ENCODE measurements around the gene SLC6A3.
"Not testable (repeated sequence)": the region's sequence is repeated elsewhere in the genome, so short reads cannot be mapped to it uniquely, and the experiment has no call there.

The SLC6A3 gene

DNA sequence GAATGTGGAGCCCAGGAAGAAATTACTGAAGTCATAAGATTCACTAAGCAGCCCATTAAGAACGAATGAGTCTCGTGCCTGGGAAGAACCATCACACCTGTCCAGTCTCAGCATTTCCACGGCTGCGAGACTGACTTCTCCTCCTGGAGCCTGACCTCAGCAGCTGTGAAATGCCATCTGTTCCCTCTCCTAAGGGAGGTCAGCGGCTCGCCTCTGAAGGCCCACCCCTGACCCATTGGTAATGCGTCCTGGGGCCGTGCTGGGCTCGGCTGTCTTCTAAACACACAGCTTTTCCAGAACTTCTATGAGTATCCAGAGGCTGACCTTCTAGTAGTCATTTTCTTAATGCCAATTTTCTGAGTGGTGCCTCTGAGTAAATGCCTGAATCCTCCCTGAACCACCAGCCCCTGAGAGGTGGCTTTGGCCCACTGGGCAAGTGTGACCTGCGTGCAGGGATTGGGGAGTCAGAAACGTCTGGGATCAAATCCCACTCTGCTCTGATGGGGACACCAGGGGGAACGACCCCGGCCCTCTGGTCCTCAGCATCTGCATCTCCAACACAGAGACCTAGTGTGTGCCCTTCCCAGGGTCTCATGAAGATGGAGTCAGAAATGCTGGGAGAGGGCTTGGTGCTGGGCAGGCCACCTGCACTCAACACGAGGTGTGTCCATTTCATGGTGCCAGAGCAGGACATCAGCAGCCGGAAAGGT is 5.7 kb downstream of the SLC6A3 start:
- no peak for DNase-seq

DNA sequence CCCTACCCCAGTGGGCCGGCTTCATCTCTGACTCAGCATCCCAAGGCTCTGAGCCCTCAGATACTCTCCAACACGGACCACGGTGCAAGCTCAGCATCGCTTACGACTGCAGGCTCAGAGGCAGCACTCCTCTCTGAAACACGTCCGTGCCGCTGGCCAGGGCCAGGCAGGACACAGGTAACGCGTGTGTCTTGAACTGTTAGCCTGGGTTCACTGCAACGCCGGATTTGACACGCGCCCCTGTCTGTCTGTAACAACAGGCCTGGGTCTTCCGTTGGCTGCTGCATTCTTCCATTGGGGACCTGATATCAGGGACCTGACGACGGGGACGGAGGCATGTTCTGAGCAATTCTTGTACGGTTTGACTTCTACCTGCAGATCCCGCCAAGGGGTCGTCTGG is 6.4 kb downstream of the SLC6A3 start:
- DNase-seq: no peak

DNA sequence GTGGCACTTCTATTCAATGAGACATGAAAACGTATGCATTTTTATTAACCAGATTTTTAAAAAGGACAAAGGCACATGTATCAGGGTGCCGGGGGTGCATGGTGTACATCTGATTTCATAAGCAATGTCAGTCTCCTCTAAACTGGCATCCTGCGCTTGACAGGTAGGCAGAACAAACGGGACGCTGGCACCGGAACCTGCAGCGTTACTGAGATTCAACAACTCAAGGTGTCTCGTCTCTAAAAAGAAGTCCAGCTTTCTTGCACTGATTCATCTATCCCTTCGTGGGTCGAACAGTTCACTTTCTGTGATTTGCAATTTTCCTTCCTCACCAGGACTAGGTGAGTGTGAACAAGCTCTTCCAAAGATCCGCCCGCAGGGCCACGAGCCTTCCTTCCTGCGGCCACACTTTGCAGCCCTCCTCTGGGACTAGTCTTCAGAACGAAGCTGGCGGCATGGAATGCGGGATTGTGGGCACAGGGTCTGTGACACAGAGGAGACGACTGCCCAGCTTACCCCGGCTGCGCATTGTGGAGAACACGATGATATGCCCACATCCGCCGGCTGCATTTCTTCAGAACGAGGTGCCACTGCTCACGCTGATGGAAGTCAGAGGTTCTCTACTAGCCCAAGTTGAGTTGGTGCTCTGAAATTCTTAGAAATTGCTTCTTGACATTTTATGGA is 7.2 kb downstream of the SLC6A3 start:
- DNase-seq: no peak

DNA sequence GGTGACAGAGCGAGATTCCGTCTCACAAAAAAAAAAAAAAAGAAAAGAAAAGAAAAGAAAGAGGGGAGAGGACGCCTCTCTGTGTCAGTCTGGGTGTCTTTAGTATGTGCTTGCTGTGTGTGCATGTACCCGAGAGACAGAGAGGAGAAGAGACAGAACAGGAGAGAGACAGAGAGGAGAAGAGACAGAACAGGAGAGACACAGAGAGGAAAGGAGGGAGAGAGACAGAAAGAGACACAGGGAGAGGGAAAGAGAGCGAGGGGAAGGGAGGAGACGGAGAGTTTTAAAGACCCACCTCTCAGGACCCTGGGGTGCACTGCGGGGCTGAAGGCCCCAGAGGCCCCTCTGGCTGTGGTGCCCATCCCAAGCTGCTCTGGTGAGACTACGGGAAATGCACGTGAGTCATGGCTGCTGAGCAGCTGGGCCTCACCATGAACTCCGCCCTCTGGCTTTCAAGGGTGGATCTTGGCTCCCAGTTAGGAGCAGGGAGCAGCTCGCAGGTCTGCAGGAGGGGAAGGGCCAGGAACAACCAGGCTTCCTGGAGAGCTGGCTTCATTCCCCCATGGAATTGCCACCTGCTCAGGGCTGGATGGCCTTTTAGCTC is 7.9 kb downstream of the SLC6A3 start:
- no peak for DNase-seq

DNA sequence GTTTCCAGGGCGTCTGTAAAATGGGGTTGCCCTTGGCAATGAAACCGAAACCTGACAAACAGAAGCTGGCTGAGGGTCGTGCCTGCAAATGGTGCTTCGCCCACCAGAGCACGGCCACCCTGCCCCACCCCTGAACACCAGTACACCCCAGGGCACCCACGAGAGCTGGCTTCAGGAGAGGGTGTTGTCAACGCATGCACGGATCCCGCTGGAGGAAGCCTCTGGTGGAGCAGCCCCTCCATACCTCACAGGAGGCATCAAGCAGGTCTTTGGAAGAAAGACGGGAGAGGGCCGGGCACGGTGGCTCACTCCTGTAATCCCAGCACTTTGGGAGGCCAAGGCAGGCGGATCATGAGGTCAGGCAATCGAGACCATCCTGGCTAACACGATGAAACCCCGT is 8.6 kb downstream of the SLC6A3 start:
- no peak for DNase-seq

DNA sequence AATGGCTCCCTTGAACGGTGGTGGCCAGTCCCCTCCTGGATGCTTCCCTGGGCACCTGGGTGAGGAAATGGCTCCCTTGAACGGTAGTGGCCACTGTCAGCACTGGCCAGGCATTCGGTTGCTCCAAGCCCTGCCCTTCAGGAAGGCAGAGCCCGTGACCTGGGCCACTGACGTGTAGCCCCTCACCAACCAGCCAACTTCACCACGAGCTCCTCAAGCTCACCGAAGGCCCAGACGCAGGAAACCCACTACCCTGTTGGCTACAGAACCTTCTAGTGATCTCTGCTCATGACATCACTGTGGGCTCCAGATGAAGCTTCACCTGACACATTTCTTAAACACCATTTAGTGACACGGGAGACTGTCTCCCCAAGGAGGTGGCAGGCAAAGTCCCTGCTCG is 9.2 kb downstream of the SLC6A3 start:
- DNase-seq: no peak

DNA sequence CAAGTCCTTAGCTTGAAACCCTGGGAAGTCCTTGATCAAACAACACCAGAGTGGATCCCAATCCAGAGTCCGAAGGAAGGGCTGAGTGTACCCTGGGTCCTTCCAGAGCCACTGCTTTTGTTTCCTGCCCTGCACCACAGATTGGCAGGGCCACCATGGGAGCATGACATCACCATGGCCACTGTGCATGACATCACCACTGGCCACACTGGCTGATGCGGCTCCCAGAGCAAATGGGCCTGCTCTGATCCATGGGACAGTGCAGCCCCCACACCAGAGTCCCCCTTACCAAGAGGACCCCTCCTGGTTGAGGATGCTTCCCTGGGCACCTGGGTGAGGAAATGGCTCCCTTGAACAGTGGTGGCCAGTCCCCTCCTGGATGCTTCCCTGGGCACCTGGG is 9.9 kb downstream of the SLC6A3 start:
- DNase-seq: no peak

DNA sequence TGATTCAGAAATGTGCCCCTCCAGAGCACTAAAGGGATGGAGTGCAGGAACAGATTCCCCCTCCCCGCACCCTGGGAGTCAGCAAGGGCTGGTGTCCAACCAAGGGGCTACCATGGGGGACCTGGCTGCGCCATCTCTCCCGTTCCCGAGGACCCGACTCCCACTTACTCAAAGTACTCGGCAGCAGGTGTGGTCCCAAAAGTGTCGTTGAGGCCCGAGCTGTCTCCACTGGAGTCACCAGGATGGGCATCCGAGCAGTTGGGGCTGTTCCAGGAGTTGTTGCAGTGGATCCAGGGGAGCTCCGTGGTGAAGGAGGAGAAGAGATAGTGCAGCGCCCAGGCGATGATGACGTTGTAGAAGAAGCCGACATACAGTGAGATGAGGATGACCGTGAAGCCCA is 12.9 kb downstream of the SLC6A3 start:
- no peak for DNase-seq

DNA sequence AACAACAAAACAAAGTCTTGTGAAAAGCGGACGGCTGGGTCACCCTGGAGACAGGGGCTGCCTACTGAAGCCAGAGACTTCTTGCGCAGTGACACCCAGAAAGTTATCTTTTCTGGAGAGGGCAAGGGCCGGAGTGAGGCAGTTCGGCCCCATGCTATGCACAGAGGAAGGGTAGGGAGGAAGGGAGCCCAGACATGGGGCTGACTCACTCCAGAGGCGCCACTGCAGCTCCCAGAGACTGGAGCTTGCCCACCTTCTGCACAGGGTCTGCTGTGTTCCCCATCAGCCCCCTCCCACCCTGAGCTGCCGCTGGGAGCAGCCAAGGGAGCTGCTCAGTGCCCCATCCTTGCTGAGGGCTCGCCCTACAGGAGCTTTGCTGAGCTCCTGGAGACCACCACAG is 13.3 kb downstream of the SLC6A3 start:
- DNase-seq: no peak

DNA sequence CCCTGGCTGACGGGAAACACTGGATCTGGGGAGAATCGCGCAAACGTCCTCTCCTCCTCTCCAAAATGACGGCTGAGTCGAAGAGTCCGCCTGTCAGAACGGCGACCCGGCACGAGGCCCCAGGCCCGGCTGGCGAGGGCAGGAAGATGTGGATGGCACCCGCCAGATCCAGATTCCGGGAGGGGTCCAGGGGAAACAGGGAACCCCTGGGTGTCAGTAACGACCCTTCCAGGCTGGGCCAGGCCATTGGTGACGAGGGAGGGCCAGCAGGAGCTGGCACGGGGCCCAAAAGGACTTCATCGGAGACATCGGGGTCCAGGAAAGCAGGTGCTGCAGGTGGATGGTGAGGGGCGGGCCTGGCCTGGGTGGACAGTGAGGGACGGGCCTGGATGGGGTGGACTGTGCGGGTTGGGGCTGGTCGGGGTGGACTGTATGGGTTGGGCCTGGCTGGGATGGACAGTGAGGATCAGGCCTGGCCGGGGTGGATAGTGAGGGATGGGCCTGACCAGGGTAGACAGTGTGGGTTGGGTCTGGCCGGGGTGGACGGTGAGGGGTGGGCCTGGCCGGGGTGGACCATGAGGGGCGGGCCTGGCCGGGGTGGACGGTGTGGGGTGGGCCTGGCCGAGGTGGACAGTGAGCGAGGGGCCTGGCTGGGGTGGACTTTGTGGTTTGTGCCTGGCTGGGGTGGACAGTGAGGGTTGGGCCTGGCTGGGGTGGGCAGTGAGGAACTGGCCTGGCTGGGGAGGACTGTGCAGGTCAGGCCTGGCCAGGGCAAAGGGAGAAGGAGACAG is 14.0 kb downstream of the SLC6A3 start:
- DNase-seq: no peak

DNA sequence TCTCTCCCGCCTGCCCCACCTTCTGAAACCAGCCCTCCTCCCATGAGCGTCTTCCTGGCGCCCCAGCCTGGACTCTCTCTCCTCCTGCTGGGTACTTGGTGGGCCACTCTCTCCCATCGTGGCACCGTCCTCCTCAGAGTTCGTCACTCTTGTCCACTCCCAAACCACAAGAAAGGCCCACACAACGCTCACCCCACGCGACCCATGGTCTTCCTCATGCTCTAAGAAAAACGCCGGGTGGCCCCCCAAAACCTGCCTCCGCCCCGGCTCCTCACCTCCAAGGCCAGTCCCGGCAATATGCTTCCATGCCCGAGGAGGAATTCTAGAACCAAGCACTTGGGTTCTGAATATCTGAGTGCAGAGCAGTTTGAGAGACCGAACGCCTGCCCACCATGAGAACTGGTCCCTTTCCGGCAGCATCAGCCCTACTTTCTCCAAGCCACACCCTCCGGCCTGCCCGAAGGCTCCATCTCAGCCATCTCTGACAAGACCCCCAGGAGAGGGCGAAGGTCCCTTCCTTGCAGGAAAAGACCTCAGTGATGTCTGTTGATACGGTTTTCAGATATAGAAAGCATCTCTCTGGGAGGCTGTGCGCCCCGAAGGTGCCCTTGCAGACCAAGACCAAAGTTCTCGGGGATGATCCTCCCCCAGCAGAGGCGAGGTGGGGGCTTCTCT is 15.0 kb downstream of the SLC6A3 start:
- no peak for DNase-seq

DNA sequence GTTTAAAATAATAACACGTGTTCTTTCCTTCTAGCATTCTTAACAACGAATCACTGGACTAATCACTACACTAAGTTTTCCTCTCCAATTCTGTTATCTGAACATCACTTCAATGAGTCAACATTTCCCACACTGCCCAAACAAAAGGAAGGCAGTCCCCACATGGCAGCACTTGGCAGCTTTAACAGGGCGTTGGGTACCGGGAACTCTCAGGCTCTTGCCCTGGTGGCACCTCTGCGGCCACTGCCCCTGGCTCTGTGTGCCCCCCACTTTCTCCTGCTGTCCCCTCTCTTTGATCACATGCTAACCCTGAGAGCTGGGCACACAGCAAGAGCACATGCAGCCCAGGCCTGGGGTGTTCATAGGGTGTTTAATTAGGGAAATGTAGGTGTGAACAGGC is 15.7 kb downstream of the SLC6A3 start:
- DNase-seq: no peak

DNA sequence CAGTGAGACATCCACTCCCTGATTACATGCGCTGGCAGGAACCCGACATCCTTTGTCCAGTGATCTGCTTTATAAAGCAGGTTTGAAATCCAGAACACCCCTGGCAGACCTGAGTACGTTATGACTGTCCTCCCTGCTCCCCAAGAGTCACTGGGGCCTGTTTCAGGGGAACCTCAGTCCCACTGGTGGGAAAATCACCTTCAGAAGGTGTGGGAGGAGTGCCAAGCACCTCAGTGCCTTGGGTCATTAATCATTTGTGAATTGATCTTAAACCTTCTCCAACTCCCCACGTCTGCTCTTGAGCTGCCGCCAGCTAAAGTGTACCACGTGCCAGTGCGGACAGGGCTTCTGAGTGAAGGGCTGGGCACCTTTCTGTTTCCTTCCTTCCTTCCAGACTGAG is 16.2 kb downstream of the SLC6A3 start:
- no peak for DNase-seq

DNA sequence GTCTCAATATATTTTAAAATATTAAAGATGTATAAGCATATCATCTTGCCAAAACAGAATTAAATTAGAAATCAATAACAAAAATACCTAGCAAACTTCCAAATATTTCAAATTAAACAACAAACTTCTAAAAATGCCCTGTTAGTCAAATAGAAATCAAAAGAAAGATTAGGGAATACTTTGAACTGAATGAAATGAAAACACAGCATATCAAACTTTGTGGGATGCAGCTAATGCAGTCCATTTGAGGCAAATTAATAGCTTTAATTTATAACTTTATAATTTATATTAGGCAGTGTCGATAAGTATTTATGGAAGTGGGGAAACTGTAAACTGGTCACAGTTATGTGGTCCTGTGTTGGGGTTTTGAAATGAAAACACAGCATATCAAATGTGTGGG is 17.1 kb downstream of the SLC6A3 start:
- no peak for DNase-seq

DNA sequence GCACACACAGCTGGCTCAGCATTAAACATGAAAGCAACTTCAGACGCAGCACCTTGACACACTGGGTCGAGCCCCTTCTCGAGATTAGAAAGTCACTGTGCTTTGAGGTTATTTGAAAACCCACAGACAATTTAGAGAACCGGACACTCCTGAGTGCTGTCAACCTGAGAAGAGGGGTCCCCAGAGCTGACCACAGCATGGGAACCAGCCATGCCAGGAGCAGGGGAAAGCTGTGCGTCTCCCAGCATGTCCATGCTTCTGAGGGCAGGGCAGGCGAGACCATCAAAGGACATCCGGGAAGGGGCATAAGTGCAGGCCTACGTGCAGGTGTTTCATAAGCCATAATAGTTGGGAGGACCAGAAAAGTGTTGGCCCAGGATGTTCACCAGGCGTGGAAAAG is 20.5 kb downstream of the SLC6A3 start:
- peak; percentile 0 for DNase-seq

DNA sequence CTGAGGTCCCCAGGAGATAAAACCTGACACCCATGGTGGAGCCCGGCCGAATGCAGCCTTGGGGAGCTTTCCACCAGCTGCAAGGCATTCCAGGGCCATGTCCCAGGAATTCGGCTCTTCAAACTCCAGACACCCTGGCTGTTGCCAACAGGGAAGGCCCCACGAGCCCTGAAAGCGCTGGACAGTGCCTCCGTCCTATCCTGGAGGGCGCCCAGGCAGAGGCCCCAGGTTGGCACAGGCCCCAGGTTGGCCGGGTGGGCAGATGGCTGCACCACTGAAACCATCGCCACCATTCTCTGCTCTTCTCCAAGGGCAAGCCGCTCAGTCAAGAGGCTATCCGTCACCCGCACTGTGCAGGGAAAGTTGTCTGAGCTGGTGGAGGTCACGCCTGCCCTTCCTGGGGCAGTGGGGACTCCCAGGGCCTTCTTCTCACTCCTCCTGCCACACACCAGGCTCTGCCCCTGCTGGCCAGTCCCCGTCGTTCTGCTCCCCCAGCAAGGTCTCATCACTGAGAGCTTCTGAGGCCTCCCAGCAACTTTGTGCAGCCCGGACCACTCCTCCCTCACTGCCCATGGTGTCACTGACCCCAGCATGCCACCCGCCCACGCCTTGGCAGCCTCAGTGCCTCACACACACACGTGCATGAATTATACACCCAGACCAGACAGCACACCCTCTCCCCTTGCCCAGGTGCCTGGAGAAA is 21.2 kb downstream of the SLC6A3 start:
- no peak for DNase-seq

DNA sequence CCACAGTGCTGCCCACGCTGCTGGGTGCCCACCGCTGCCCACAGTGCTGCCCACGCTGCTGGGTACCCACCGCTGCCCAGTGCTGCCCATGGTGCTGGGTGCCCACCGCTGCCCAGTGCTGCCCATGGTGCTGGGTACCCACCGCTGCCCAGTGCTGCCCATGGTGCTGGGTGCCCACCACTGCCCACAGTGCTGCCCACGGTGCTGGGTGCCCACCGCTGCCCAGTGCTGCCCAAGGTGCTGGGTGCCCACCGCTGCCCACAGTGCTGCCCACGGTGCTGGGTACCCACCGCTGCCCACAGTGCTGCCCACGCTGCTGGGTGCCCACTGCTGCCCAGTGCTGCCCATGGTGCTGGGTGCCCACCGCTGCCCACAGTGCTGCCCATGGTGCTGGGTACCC is 22.7 kb downstream of the SLC6A3 start:
- DNase-seq: not testable (repeated sequence)

DNA sequence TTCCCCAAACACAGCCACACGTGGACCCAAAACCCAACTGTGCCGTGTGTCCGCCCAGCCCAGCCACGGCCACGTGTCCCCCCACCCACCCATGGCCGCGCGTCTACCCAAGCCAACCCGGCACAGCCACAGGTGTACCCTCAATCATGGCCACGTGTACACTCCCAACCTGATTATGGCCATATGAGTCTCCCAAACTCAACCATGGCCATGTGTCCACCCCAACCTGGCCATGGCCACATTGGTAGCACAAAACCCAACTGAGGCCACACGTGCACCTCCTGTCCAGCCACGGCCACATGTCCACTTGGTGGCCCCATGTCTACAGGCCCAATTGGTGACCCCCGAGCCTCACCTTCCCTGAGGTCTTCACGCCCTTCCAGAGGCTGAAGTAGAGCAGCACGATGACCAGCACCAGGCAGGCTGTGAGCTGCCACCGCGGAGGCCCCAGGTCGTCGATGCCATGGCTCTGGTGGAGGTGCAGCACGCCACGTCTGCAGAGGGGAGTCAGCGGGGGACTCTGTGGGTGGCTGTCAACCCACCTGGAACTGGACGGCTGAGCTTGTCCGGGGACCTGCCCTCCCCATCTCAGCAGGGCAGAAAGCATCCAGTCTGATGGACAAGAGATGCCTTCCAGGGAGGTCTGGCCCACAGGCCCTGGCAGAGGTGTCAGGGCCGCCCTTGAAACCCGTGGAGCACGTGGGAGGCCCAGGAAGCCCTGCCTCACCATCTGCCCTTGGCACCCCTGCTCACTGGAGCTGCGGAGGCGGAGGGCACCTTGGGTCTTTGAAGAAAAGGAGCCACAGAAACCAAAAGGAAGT is 23.5 kb downstream of the SLC6A3 start:
- no peak for DNase-seq

DNA sequence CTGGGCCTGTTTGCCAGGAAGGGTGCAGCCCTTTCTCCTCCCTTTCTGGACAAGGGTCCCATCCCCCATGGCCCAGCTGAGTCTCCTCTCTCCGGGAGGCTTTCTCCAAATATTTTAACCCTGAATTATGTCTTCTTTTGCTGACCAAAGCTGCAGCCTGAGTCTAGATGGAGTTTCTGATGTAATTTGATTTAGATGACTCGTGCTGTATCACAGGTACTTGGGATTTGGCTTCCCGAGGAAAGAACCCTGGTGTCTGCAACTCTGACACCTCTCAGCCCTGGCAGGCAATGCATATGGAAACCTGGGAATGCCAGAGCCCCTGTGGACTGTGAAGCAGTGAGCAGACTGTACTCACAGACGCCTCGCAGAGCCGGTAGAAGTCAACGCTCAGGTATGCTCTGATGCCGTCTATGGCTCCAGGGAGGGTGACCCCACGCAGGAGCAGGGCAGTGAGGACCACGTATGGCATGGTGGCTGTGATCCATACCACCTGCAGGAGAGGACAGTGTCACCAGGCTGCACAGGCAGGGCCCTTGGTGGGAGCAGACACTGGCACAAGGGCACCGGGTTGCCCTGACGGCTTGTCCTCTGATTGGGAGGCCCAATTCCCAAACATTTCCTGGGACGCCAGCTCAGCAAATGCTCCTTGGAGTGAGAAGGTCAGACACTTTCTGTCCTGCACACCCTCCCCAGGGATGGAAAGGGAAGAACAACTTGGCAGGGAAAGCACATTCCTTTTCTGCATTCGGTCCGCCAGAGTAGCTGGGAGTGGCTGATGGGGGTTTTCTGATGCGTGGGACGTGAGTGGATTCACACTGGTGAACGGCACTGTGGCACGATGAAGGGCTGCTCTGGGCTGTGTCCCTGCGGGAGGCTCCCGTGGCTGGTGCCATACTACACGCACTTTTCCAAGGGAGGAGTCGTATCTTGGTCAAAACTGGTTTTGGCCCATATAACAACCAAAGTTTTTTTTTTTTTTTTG is 24.7 kb downstream of the SLC6A3 start:
- no peak for DNase-seq
